Subcutaneous preadipocyte (primary cell): ENCODE results near the gene SFTPA1. TPM values are rescaled to one million over a fixed set of nuclear protein-coding genes. Genes with fewer than 3 reads are reported as not detected.

ENCODE experiments used
- total RNA-seq: library from RNA; depleted of rRNA; stranded (reverse); fragments of >200 nt; gene quantifications from 2 replicates; pipeline ENCODE4 v1.2.3, GENCODE V29; 2012

The SFTPA1 gene
- total RNA-seq, result not detected in 2 replicates

GRCh38 chr10:79610601-79611191 is at the start of gene SFTPA1:
SFTPA1 (plus strand) TSS chr10:79610939; CDS start chr10:79611826, 887 bp downstream.

Other genes with a start within 250 kb of the SFTPA1 start
- gene ZCCHC24, start 165.3 kb upstream of the SFTPA1 start, total RNA-seq, result 33.2 and 36.4 TPM in 2 replicates
- 0.98 and 2.2 TPM in 2 replicates for gene EIF5AL1, start 98.4 kb upstream of the SFTPA1 start, total RNA-seq
- not detected in 2 replicates for gene SFTPA2, start 50.5 kb upstream of the SFTPA1 start, total RNA-seq
- 0.20 and 0.73 TPM in 2 replicates for gene NUTM2B, start 92.3 kb downstream of the SFTPA1 start, total RNA-seq
- gene NUTM2E, start 215.8 kb downstream of the SFTPA1 start, total RNA-seq, result under 0.01 TPM in 1 of 2 replicates, not detected in the other